HG03558 (cell line): Measurements from ENCODE around the gene ZFHX3.

Source experiments
- ATAC-seq: cut with Tn5 transposase; IDR thresholded peaks from one replicate; pipeline ENCODE4 v1.9.1; 2021; ENCODE audit warnings: moderate number of reproducible peaks; ENCODE audit not compliant: unreplicated experiment; ENCODE audit errors: extremely low read depth

The ZFHX3 gene

GRCh38 chr16:72921620-72922019, 126.3 kb downstream of the ZFHX3 start:
- ATAC-seq: no peak

- ATAC-seq: no peak
Observed at GRCh38 chr16:72921106-72921505, 126.8 kb downstream of the ZFHX3 start.

- ATAC-seq: no peak
Observed at GRCh38 chr16:72917051-72917450, 130.9 kb downstream of the ZFHX3 start.

GRCh38 chr16:72915331-72915730, 132.6 kb downstream of the ZFHX3 start:
- no peak for ATAC-seq

GRCh38 chr16:72913551-72913950, 134.4 kb downstream of the ZFHX3 start:
- no peak for ATAC-seq

GRCh38 chr16:72911971-72912370, 136.0 kb downstream of the ZFHX3 start:
- ATAC-seq: no peak

- no peak for ATAC-seq
Observed at GRCh38 chr16:72910875-72911274, 137.1 kb downstream of the ZFHX3 start.

GRCh38 chr16:72910381-72910780, 137.5 kb downstream of the ZFHX3 start:
- no peak for ATAC-seq

- ATAC-seq: no peak
Observed at GRCh38 chr16:72909196-72909595, 138.7 kb downstream of the ZFHX3 start.

GRCh38 chr16:72908362-72909167, 139.4 kb downstream of the ZFHX3 start:
- no peak for ATAC-seq

GRCh38 chr16:72905581-72905980, 142.3 kb downstream of the ZFHX3 start:
- ATAC-seq: no peak

- ATAC-seq: no peak
Observed at GRCh38 chr16:72903176-72903575, 144.8 kb downstream of the ZFHX3 start.

GRCh38 chr16:72902206-72902605, 145.7 kb downstream of the ZFHX3 start:
- ATAC-seq: no peak

- ATAC-seq: no peak
Observed at GRCh38 chr16:72901000-72901627, 146.8 kb downstream of the ZFHX3 start.

- no peak for ATAC-seq
Observed at GRCh38 chr16:72898216-72898825, 149.6 kb downstream of the ZFHX3 start.

GRCh38 chr16:72897707-72898106, 150.2 kb downstream of the ZFHX3 start:
- no peak for ATAC-seq

- no peak for ATAC-seq
Observed at GRCh38 chr16:72896485-72897118, 151.3 kb downstream of the ZFHX3 start.

- no peak for ATAC-seq
Observed at GRCh38 chr16:72895951-72896350, 152.0 kb downstream of the ZFHX3 start.

- ATAC-seq: no peak
Observed at GRCh38 chr16:72894293-72895151, 153.4 kb downstream of the ZFHX3 start.
